Subcutaneous adipose tissue (tissue), 4 donors: ENCODE measurements around the gene AHDC1. TPM values are rescaled to one million over a fixed set of nuclear protein-coding genes. Genes with fewer than 3 reads are reported as not detected.

ENCODE experiments used
- CTCF ChIP-seq: fragments of 450-650 bp; IDR thresholded peaks from one replicate; pipeline ENCODE4 v1.5.1; 2016; ENCODE audit warnings: low read depth, mild to moderate bottlenecking, control low read depth, antibody characterized with exemption, moderate library complexity
- total RNA-seq, 4 donors: library from RNA; depleted of rRNA; stranded (reverse); fragments of >200 nt; gene quantifications; one replicate each; pipeline ENCODE4 v1.1.0, GENCODE V29; 2016

The AHDC1 gene
- total RNA-seq, 4 donors from 2014 or later = 2.9 to 13.6 (median 7.1) TPM

GRCh38 chr1:27536010-27536757, 67.8 kb downstream of the AHDC1 start:
- TF ChIP-seq CTCF = no peak

- TF ChIP-seq CTCF = no peak
Observed at GRCh38 chr1:27535386-27535785, 68.6 kb downstream of the AHDC1 start.

- no peak for TF ChIP-seq CTCF
Observed at GRCh38 chr1:27531959-27532685, 71.8 kb downstream of the AHDC1 start.

- no peak for TF ChIP-seq CTCF
Observed at GRCh38 chr1:27530192-27530591, 73.8 kb downstream of the AHDC1 start.

- TF ChIP-seq CTCF = no peak
Observed at GRCh38 chr1:27529704-27530018, 74.3 kb downstream of the AHDC1 start.

- no peak for TF ChIP-seq CTCF
Observed at GRCh38 chr1:27528818-27529703, 74.9 kb downstream of the AHDC1 start.
